Endothelial cell (in vitro differentiated cells): Measurements from ENCODE around the gene TLK1. TPM values are rescaled to one million over a fixed set of nuclear protein-coding genes. Genes with fewer than 3 reads are reported as not detected.

Experiments used
- DNase-seq: peaks from one replicate; pipeline ENCODE4 v3.0.0; 2021; ENCODE audit warnings: low spot score
- H3K27ac Mint-ChIP-seq: one replicate; pipeline ENCODE4 v1.8.0; 2021; ENCODE audit warnings: mixed read lengths, inconsistent platforms; ENCODE audit not compliant: unreplicated experiment
- H3K27me3 Mint-ChIP-seq: one replicate; pipeline ENCODE4 v1.8.0; 2021; ENCODE audit warnings: mild to moderate bottlenecking, moderate library complexity, mixed read lengths, inconsistent platforms; ENCODE audit not compliant: unreplicated experiment
- H3K36me3 Mint-ChIP-seq: one replicate; pipeline ENCODE4 v1.8.0; 2021; ENCODE audit warnings: mild to moderate bottlenecking, low read depth, mixed read lengths, inconsistent platforms; ENCODE audit not compliant: unreplicated experiment
- H3K4me1 Mint-ChIP-seq: one replicate; pipeline ENCODE4 v1.8.0; 2021; ENCODE audit warnings: mild to moderate bottlenecking, mixed read lengths, inconsistent platforms; ENCODE audit not compliant: unreplicated experiment
- H3K4me3 Mint-ChIP-seq: one replicate; pipeline ENCODE4 v1.8.0; 2021; ENCODE audit warnings: mild to moderate bottlenecking, mixed read lengths, inconsistent platforms; ENCODE audit not compliant: unreplicated experiment
- H3K9me3 Mint-ChIP-seq: one replicate; pipeline ENCODE4 v1.8.0; 2021; ENCODE audit warnings: mixed read lengths, inconsistent platforms; ENCODE audit not compliant: unreplicated experiment
- CTCF ChIP-seq: fragments of 200-600 bp; sonication (generic); IDR thresholded peaks from one replicate; pipeline ENCODE4 v1.5.0; 2021; ENCODE audit warnings: antibody characterized with exemption; ENCODE audit not compliant: unreplicated experiment
- total RNA-seq: library from RNA; stranded (reverse); fragmentation: NEBNext Ultra II Directional; extraction: Animal tissue kit (Norgen Biotek cat#: 25700); gene quantifications from one replicate; pipeline ENCODE4 v1.2.1, GENCODE V29; 2021; ENCODE audit not compliant: unreplicated experiment

The TLK1 gene
- total RNA-seq, 1 donor from 2014 or later = 61.1 TPM

GRCh38 chr2:170996316-170996715 is 164.4 kb downstream of the TLK1 start:
- no peak for DNase-seq
- no peaks in the 10 kb centered on the region for H3K4me1 Mint-ChIP-seq
- no peak overlapping the region for H3K4me3 Mint-ChIP-seq
- no peaks in the 10 kb centered on the region for H3K27me3 Mint-ChIP-seq
- no peaks in the 10 kb centered on the region for H3K9me3 Mint-ChIP-seq
- H3K27ac Mint-ChIP-seq = no peak overlapping the region
- peaks cover 26% of the 10 kb centered on the region for H3K36me3 Mint-ChIP-seq
- TF ChIP-seq CTCF = no peak

GRCh38 chr2:170991398-170992182 is 169.1 kb downstream of the TLK1 start:
- no peak for DNase-seq
- Mint-ChIP-seq H3K36me3 (peaks cover 12% of the 10 kb centered on the region), H3K4me1 (no peaks in the 10 kb centered on the region), H3K27ac (no peak overlapping the region), H3K27me3 (peaks cover 3% of the 10 kb centered on the region), H3K4me3 (no peak overlapping the region), H3K9me3 (no peaks in the 10 kb centered on the region)
- TF ChIP-seq CTCF = no peak

- Mint-ChIP-seq H3K27me3 (peaks cover 6% of the 10 kb centered on the region), H3K36me3 (peaks cover 3% of the 10 kb centered on the region), H3K27ac (no peak overlapping the region), H3K4me3 (no peak overlapping the region), H3K9me3 (no peaks in the 10 kb centered on the region), H3K4me1 (peaks cover 3% of the 10 kb centered on the region)
- TF ChIP-seq CTCF = no peak
- DNase-seq = no peak
These were observed 174.0 kb downstream of the TLK1 start for GRCh38 chr2:170986566-170987258.

GRCh38 chr2:170985407-170985806 is 175.3 kb downstream of the TLK1 start:
- no peaks in the 10 kb centered on the region for H3K36me3 Mint-ChIP-seq
- no peak for TF ChIP-seq CTCF
- no peak overlapping the region for H3K4me3 Mint-ChIP-seq
- DNase-seq = no peak
- H3K27ac Mint-ChIP-seq = no peak overlapping the region
- H3K9me3 Mint-ChIP-seq = no peaks in the 10 kb centered on the region
- H3K4me1 Mint-ChIP-seq = peaks cover 3% of the 10 kb centered on the region
- peaks cover 8% of the 10 kb centered on the region for H3K27me3 Mint-ChIP-seq

- Mint-ChIP-seq H3K27me3 (peaks cover 8% of the 10 kb centered on the region), H3K9me3 (no peaks in the 10 kb centered on the region), H3K36me3 (no peaks in the 10 kb centered on the region), H3K27ac (no peak overlapping the region), H3K4me3 (no peak overlapping the region), H3K4me1 (peaks cover 4% of the 10 kb centered on the region)
- DNase-seq = no peak
- TF ChIP-seq CTCF = no peak
These were observed 176.6 kb downstream of the TLK1 start for GRCh38 chr2:170984079-170984478.
